ENCODE results near the gene GRID1.

Gene GRID1

DNA sequence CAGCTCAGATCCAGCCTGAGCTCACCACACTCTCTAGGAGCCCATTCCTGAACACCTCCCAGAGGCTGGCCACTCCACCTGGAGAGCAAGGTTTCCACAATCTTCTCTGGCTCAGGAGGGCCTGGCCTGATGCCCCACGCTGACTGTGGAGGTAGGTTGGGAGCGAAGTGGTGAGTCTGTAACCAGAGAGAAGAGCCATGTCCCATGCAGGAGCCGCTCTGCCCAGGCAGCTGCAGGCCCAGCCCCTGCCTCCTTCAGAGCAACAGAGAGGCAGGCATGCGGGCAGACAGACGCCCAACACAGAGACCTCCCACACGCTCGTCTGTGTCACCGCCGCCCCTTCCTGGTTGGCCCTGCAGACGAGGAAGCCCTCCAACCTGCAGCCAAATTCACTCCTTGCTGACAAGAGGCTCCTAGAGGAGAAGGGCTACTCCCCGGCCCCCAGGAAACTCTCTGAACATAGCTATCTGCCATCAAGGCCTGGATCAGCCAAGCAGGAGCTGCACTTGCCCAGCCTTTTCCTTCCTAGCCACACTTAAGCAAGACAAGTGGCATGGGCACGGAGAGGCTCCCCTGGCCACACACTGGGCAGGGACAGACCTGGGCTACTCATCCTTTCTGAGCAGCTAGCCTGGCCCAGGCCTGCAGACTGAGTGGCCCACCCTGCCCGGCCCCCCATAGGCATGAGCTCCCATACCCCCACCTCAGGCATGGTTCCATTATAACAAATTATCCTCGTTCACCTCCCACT, 101.9 kb downstream of the GRID1 start:
- DNase-seq = no peak

DNA sequence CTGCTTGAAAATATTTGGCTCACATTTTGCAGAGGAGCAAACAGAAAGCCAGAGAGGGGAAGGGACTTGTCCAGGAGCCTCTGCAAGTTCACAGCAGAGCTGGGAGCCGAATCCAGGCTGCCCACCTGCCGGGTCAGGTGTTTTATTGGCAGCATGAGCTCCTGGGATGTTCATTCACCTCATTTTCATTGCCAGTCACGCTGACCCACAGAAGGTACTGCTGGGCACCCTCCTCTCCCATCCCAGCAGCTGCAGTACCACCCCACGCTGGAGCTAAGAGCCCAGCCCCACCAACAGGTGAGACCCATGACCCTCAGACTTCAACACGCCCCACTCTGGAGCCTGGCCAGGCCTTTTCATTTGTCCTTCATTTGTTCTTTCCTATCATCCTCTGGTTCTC, 102.7 kb downstream of the GRID1 start:
- no peak for DNase-seq

DNA sequence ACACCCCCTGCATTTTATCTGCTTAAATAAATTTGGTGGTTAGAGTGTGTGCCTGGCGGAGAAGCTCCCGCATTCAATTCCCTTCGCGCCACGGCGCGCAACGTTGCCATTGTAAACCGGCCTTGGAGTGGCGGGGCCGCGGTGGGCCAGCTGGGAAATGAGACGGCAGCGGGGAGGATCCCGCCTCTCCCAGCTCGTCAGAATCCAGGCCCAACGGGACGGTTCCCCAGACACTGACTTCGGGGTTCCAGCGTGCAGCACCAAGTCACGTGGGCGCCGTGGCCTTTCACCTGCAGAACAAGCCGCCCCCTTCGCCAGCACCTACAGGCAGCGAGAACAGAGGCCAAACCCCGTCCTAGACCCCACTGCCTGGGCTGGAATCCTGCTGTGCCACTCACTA, 103.4 kb downstream of the GRID1 start:
- no peak for DNase-seq

DNA sequence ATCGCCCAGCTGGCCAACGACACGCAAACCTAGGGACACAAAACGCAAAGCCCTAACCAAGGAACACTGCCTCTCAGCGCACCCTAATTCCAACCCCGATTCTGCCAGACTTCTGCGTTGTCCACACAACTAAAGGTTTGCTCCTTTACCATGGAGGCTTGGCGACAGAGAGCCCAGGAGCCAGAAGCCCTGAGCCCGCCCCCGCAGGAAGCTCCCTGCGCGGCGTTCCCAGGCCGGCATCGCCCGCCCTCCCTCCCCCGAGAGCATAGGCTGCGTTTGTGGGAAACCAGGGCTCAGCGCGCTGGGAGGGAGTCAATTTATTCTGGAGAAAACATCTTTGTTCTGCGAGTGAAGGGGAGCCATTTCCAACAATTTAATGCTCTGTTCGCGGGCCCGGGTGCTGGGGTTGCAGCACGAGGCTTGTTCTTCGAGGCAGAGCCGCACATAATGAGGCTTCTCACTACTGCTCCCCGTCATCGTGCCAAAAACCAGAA, 103.9 kb downstream of the GRID1 start:
- no peak for DNase-seq

GRCh38 chr10:86261941-86262687, 104.5 kb downstream of the GRID1 start:
- DNase-seq = no peak

DNA sequence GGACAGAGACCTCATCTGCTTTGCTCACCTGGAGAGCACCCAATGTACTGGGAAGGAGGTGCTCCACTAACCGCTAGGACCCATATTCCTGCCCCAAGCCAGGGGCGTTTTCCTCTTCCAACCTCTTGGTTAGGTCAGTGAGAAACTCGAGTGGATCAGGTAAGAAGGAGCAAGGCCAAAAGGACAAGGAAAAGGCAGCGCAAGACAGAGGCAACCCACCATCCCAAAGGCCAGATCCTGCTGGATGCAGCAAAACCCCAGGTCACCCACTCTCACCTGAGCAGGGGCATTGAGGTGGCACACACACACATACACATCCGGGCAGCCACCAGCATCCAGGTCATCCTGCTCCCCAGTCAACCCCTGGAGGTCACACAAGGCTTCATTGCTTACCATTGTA, 105.1 kb downstream of the GRID1 start:
- no peak for DNase-seq

DNA sequence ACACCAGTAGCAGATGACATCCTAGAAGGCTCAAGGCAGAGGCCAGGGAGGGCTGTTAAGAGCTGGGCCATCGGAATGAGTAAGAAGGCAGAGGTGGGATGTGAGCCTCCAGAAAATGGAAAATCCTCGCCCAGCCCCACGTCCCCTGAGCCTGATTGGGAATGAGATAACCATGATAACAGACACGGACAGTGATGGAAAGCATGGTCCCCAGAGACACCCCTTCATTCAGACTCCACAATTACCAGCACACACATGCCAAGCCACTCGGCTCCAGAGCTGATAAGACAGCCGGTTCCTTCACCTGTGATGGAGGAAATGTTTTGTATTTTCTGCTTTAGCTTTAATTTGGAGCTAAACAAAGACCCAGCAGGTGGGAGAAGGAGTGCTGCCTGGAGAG, 106.0 kb downstream of the GRID1 start:
- no peak for DNase-seq

GRCh38 chr10:86259901-86260562, 106.6 kb downstream of the GRID1 start:
- no peak for DNase-seq

GRCh38 chr10:86258941-86259340, 107.7 kb downstream of the GRID1 start:
- no peak for DNase-seq

DNA sequence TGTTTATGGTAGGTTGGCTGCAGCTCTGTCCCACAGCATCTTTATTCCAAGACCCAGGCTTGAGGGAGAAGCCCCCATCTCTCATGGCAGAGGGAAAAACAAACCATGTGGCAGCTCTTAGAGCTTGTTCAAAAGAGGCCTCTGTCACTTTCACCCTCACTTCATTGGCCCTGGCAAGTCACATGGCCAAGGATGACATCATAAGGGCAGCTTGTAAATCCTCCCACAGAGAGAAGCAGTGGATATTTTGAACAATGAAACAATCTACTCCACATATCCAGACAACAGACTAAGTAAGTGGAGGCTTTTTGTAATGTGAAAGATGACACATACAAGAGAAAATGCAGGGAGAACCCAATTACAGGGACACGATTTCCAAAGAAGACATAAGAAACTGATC, 108.1 kb downstream of the GRID1 start:
- no peak for DNase-seq

DNA sequence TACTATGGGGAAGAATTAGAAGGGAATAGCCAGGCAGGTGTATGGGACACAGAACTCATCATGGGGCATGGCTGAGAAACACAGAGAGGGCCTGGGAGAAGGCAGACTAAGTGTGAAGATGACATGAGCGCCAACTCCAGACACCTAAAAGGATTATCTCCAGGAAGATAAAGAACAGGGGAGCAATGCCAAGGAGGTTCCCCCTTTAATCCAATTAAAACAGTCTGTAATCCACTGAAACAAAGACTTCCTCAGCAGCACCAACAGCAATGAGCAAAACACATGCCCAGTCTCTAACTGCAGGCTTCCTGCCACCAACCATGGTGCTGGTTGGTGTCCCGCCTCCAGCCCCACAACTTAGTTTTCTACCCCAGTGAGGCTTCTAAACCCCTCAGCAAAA, 108.9 kb downstream of the GRID1 start:
- no peak for DNase-seq

DNA sequence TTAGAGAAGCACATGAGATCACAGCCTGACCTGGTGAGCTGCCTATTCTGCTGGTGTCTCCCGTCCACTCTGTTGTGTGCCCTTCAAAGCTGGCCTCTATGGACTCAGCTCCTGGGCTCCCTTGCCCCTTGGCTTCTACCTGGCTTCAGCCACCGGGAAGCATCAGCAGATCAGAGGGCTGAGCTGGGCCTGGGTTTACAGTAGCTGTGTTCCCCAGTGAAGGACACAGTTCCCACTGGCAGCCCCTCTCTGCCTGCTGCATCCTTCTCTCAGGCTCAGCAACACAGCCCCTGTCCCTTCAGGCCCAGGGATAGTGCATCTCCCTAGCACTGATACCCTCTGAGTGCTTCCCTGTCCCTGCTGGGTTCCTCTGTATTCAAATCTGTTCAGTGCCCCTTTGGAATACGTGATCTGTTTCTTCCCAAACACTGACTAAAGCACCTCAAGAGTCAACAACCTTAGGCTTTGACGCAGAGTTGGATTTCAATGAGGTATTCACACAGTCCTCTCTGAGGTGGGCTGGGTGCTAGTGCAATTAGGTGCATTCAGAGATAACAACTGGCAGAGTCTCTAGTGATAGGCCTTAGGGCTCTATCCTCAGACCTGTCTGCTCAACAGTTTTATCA, 109.8 kb downstream of the GRID1 start:
- DNase-seq = no peak

GRCh38 chr10:86255405-86256251, 111.0 kb downstream of the GRID1 start:
- DNase-seq = no peak

GRCh38 chr10:86254526-86255174, 111.9 kb downstream of the GRID1 start:
- no peak for DNase-seq

- DNase-seq = no peak
Observed at GRCh38 chr10:86254081-86254480, 112.5 kb downstream of the GRID1 start.

DNA sequence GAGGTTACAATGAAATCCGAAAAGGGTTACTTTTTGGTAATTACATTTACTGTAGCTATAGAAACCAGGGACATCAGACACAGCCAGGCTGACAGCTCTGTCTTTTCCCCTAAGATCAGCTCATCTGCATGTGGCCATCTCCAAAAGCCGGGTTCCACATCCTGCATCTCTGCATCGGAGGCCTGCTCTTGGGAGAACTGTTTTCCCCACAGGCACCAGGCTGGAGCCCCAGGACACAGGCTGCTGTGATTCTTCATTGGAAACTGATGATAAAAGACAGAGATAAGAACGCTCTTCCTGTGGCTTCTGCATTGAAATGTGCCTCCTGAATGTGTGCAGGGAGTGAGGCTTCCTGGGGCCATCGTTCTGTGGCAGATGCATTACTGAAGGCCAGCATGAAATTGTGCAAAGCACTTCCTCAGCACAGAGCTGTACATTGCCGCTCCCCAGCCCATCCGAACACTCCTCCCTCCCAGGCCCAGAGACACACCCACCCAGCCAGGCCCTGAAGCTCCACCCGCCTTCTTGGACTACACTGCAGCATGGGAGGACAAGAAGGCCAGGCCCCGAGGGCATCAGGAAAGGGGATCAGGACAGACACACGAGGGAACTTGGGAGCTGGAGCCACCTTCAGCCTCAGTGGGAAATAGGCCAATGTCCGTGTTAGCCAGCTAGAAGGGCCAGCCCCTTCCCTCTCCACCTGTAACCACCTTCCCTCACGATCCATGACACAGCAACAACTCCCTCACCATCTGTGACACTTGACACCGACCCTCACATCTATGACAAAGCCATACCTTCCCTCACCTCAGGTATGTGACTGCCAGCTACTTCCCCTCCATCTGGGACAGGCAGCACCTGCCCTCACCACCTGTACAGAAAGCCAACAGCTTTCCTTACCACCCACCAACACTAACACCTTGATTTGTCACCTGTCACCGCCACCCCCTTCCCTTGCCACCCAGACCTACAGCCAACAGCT, 113.2 kb downstream of the GRID1 start:
- DNase-seq = no peak

DNA sequence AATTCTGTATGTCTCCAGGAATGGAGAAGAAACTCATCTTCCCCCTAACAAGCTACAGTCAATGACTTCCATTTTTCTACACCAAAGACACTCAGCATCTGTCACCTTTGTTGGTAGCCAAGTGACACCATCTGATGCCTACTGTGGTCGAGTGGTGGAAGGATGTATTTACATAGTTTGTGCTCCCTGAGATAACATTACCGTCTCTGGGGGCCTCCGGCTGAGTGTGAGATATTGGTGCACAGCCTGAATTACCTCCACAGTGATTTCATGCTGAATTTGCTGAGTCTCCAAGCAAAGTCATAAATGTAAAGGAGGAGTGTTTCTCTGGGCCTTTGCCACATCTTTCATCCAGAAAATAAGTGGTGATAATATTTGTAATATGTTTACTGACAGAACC, 114.0 kb downstream of the GRID1 start:
- DNase-seq = no peak

GRCh38 chr10:86252079-86252478, 114.5 kb downstream of the GRID1 start:
- DNase-seq = no peak

DNA sequence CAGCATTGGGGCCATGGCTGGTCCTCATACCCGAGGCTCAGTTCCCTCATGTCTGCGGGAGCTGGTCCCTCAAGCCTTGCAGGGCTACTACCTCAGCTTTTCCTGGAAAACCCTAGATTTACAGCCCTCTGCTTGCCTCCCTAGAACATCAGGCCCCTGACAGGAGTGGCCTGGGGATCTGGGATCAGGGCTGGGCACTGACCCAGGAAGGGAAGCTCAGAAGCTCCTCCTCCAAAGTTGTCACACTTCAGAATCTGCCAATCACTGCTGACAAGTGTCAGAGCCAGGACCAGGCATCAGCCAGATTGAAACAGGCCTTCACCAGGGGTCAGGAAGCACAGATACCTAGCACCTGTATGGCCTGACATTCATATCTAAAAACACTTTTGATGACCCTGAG, 115.2 kb downstream of the GRID1 start:
- no peak for DNase-seq

- no peak for DNase-seq
Observed at GRCh38 chr10:86250399-86250798, 116.2 kb downstream of the GRID1 start.

DNA sequence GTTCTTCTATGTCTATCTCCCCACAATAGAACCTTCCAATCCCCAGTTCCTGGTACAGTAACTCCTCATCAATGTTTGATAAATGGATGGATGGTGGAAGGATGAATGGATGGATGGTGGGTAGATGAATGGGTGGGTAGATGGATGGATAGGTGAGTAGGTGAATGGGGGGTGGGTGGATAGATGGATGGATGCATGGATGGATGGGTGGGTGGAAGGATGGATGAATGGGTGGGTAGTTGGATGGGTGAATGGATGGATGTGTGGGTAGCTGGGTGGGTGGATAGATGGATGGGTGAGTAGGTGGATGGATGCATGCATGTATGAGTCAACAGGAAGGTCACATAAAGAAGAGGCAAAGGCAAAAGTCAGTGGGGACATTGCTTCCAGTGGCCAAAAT, 116.8 kb downstream of the GRID1 start:
- no peak for DNase-seq
